GM19395 (cell line): ENCODE measurements around the gene EMC6.
"Not testable (repeated sequence)": the region's sequence is repeated elsewhere in the genome, so short reads cannot be mapped to it uniquely, and the experiment has no call there.

ENCODE experiments used
- ATAC-seq: cut with Tn5 transposase; IDR thresholded peaks from one replicate; pipeline ENCODE4 v1.9.1; 2021; ENCODE audit warnings: mild to moderate bottlenecking, moderate library complexity; ENCODE audit not compliant: unreplicated experiment

Gene EMC6

GRCh38 chr17:3679531-3680126 is 11.0 kb downstream of the EMC6 start:
- ATAC-seq: no peak

GRCh38 chr17:3681057-3681456 is 12.4 kb downstream of the EMC6 start:
- no peak for ATAC-seq

- ATAC-seq: no peak
Observed at GRCh38 chr17:3681565-3681964, 13.0 kb downstream of the EMC6 start.

- ATAC-seq: no peak
Observed at GRCh38 chr17:3682033-3682432, 13.4 kb downstream of the EMC6 start.

GRCh38 chr17:3683054-3683511 is 14.5 kb downstream of the EMC6 start:
- ATAC-seq: peak; percentile 76

GRCh38 chr17:3685174-3685573 is 16.6 kb downstream of the EMC6 start:
- ATAC-seq: no peak

- no peak for ATAC-seq
Observed at GRCh38 chr17:3688027-3688553, 19.5 kb downstream of the EMC6 start.

GRCh38 chr17:3688852-3689261 is 20.2 kb downstream of the EMC6 start:
- no peak for ATAC-seq

- ATAC-seq: no peak
Observed at GRCh38 chr17:3689262-3690093, 20.9 kb downstream of the EMC6 start.

- no peak for ATAC-seq
Observed at GRCh38 chr17:3690094-3690715, 21.6 kb downstream of the EMC6 start.

GRCh38 chr17:3691617-3692067 is 23.0 kb downstream of the EMC6 start:
- ATAC-seq: no peak

- no peak for ATAC-seq
Observed at GRCh38 chr17:3692346-3692745, 23.7 kb downstream of the EMC6 start.

GRCh38 chr17:3693141-3693540 is 24.5 kb downstream of the EMC6 start:
- ATAC-seq: no peak

GRCh38 chr17:3693829-3694231 is 25.2 kb downstream of the EMC6 start:
- no peak for ATAC-seq

GRCh38 chr17:3695129-3695722 is 26.6 kb downstream of the EMC6 start:
- no peak for ATAC-seq

GRCh38 chr17:3695723-3696411 is 27.3 kb downstream of the EMC6 start, which contains the start of gene P2RX5:
Gene P2RX5 (minus strand): TSS chr17:3696155. CDS start chr17:3696005, 150 bp downstream.
- no peak for ATAC-seq

- no peak for ATAC-seq
Observed at GRCh38 chr17:3697103-3697476, 28.5 kb downstream of the EMC6 start.

- ATAC-seq: no peak
Observed at GRCh38 chr17:3698139-3698538, 29.5 kb downstream of the EMC6 start.

GRCh38 chr17:3699951-3700350 is 31.3 kb downstream of the EMC6 start:
- ATAC-seq: no peak

- not testable (repeated sequence) for ATAC-seq
Observed at GRCh38 chr17:3702041-3702539, 33.5 kb downstream of the EMC6 start.
